Measurements from ENCODE around the gene NTRK2.

- TF ChIP-seq SP1 (IDR thresholded peaks at IDR 0.05) (no peak), ELF4 (IDR thresholded peaks at IDR 0.05) (no peak), ARNT (IDR thresholded peaks at IDR 0.05) (no peak), ZNF384 (IDR thresholded peaks at IDR 0.05) (no peak), NFRKB (IDR thresholded peaks at IDR 0.05) (no peak), FOXK2 (IDR thresholded peaks at IDR 0.05) (no peak), FOXM1 (IDR thresholded peaks at IDR 0.05; ENCODE audit: borderline replicate concordance) (no peak), SUZ12 (IDR thresholded peaks at IDR 0.05) (no peak), PKNOX1 (IDR thresholded peaks at IDR 0.05) (no peak), HDGF (IDR thresholded peaks at IDR 0.05; ENCODE audit: borderline replicate concordance) (no peak), FOXA1 (IDR thresholded peaks at IDR 0.05) (no peak), BHLHE40 (IDR thresholded peaks at IDR 0.05; ENCODE audit: borderline replicate concordance) (no peak)
Observed at GRCh38 chr9:84758817-84759216, 89.3 kb downstream of the NTRK2 start.

All from HEK293T (cell line).